MCF 10A (cell line): ENCODE data around the gene METAP1D. TPM values are rescaled to one million over a fixed set of nuclear protein-coding genes. Genes with fewer than 3 reads are reported as not detected.

Source experiments
- BruUV-seq: library from RNA; stranded (reverse); fragments of 400-500 nt; replicated peaks from 2 replicates; lab custom pipeline; 2021; lab: Mats Ljungman, UMichigan
- CTCF ChIA-PET: fragments of 300-600 bp; sonication (Branson Sonifier 250); formaldehyde crosslinking; extraction: SDS; loops from one replicate; lab custom pipeline; 2021; ENCODE audit warnings: antibody characterized with exemption, inconsistent platforms; lab: Yijun Ruan, JAX
- POLR2A ChIA-PET: fragments of 300-600, 350-650 bp; sonication (Branson Sonifier 250); formaldehyde crosslinking; extraction: SDS; loops from one replicate; lab custom pipeline; 2020; ENCODE audit warnings: antibody characterized with exemption, inconsistent platforms; lab: Yijun Ruan, JAX
- DNase-seq: peaks from one replicate; pipeline ENCODE4 v3.0.0-alpha.2; 2018; ENCODE audit not compliant: unreplicated experiment
- H3K27ac Mint-ChIP-seq: one replicate; pipeline ENCODE4 v1.8.0; 2022; ENCODE audit warnings: mild to moderate bottlenecking, low read depth, mixed read lengths; ENCODE audit not compliant: unreplicated experiment
- H3K27me3 Mint-ChIP-seq: one replicate; pipeline ENCODE4 v1.8.0; 2022; ENCODE audit warnings: mixed read lengths; ENCODE audit not compliant: insufficient read depth, unreplicated experiment
- H3K36me3 Mint-ChIP-seq: one replicate; pipeline ENCODE4 v1.8.0; 2022; ENCODE audit warnings: mild to moderate bottlenecking, moderate library complexity, mixed read lengths; ENCODE audit not compliant: insufficient read depth, unreplicated experiment
- H3K4me1 Mint-ChIP-seq: one replicate; pipeline ENCODE4 v1.8.0; 2022; ENCODE audit warnings: mixed read lengths; ENCODE audit not compliant: insufficient read depth, unreplicated experiment
- H3K4me3 Mint-ChIP-seq: one replicate; pipeline ENCODE4 v1.8.0; 2022; ENCODE audit warnings: mild to moderate bottlenecking, moderate library complexity, mixed read lengths; ENCODE audit not compliant: unreplicated experiment
- H3K9me3 Mint-ChIP-seq: one replicate; pipeline ENCODE4 v1.8.0; 2022; ENCODE audit warnings: mixed read lengths; ENCODE audit not compliant: unreplicated experiment
- CTCF ChIP-seq: fragments of 200-600 bp; IDR thresholded peaks from one replicate; pipeline ENCODE4 v1.8.0; 2022; ENCODE audit warnings: antibody characterized with exemption, mild to moderate bottlenecking; ENCODE audit not compliant: unreplicated experiment
- intact Hi-C: fragments of 100-400 bp; cut with micrococcal nuclease; formaldehyde crosslinking; loops from 2 replicates; pipeline ENCODE4 v1.14.1; 2022
- total RNA-seq: library from RNA; stranded (reverse); gene quantifications from 2 replicates; pipeline ENCODE4 v1.2.3, GENCODE V29; 2022

METAP1D gene
- total RNA-seq, 1 experiment from 2014 or later, result 9.3 TPM

- H3K4me1 Mint-ChIP-seq, result peaks cover 16% of the 10 kb centered on the region
- no peaks in the 10 kb centered on the region for H3K36me3 Mint-ChIP-seq
- no peak overlapping the region for H3K27ac Mint-ChIP-seq
- TF ChIP-seq CTCF, result no peak
- intact Hi-C loops, result loop anchor here (2.0 kb wide), 1 partner anchor 104 kb away; the partner anchor contains the start of gene DLX2
- ChIA-PET CTCF (interaction anchor here (0.5 to 0.7 kb wide), 3 partner anchors 22 to 405 kb away, joined by 3 to 4 read pairs (median 3); no protein-coding TSS in a partner anchor), POLR2A (interaction anchor here (0.7 to 2.6 kb wide), 10 partner anchors 8 to 558 kb away, joined by 3 to 22 read pairs (median 4); partner anchors contain the start of gene DLX2)
- H3K9me3 Mint-ChIP-seq, result no peaks in the 10 kb centered on the region
- no TSS peak for BruUV-seq
- H3K4me3 Mint-ChIP-seq, result peak overlapping the region; percentile 97
- no peaks in the 10 kb centered on the region for H3K27me3 Mint-ChIP-seq
- DNase-seq, result peak; percentile 14
Observed at GRCh38 chr2:171999161-171999560, 592 bp upstream of the METAP1D start.

- ChIA-PET POLR2A (interaction anchor here (0.6 to 2.6 kb wide), 16 partner anchors 8 to 314 kb away, joined by 3 to 22 read pairs (median 5); partner anchors contain the start of genes DLX1, DLX2, DYNC1I2 and HAT1), CTCF (interaction anchor here (0.5 to 0.8 kb wide), 2 partner anchors 13 to 96 kb away, joined by 3 to 5 read pairs; no protein-coding TSS in a partner anchor)
- Mint-ChIP-seq H3K4me3 (peak overlapping the region; percentile 97), H3K27me3 (no peaks in the 10 kb centered on the region), H3K27ac (peak overlapping the region; percentile 98), H3K9me3 (no peaks in the 10 kb centered on the region), H3K4me1 (peaks cover 16% of the 10 kb centered on the region), H3K36me3 (no peaks in the 10 kb centered on the region)
- DNase-seq, result no peak
- no peak for TF ChIP-seq CTCF
- intact Hi-C loops, result no loop called here
- BruUV-seq, result no TSS peak
Observed at GRCh38 chr2:172000696-172001361, 1.1 kb downstream of the METAP1D start.

GRCh38 chr2:172007372-172007771 is 7.6 kb downstream of the METAP1D start:
- TF ChIP-seq CTCF, result no peak
- Mint-ChIP-seq H3K4me3 (no peak overlapping the region), H3K27ac (no peak overlapping the region), H3K4me1 (peaks cover 24% of the 10 kb centered on the region), H3K9me3 (no peaks in the 10 kb centered on the region), H3K27me3 (no peaks in the 10 kb centered on the region), H3K36me3 (no peaks in the 10 kb centered on the region)
- ChIA-PET CTCF (no interaction called here), POLR2A (interaction anchor here (0.8 to 3.2 kb wide), 3 partner anchors 8 to 113 kb away, joined by 3 to 15 read pairs (median 4); partner anchors contain the start of genes METAP1D and SLC25A12)
- no TSS peak for BruUV-seq
- intact Hi-C loops, result no loop called here
- DNase-seq, result no peak

- no peaks in the 10 kb centered on the region for H3K27me3 Mint-ChIP-seq
- H3K36me3 Mint-ChIP-seq, result no peaks in the 10 kb centered on the region
- TF ChIP-seq CTCF, result no peak
- H3K4me1 Mint-ChIP-seq, result peaks cover 30% of the 10 kb centered on the region
- no TSS peak for BruUV-seq
- CTCF ChIA-PET, result interaction anchor here (0.8 to 0.9 kb wide), 3 partner anchors 63 to 411 kb away, joined by 3 to 4 read pairs (median 4); no protein-coding TSS in a partner anchor
- POLR2A ChIA-PET, result interaction anchor here (0.6 to 3.2 kb wide), 5 partner anchors 10 to 225 kb away, joined by 3 to 15 read pairs (median 3); partner anchors contain the start of gene METAP1D
- no peak for DNase-seq
- intact Hi-C loops, result no loop called here
- H3K4me3 Mint-ChIP-seq, result no peak overlapping the region
- H3K27ac Mint-ChIP-seq, result no peak overlapping the region
- no peaks in the 10 kb centered on the region for H3K9me3 Mint-ChIP-seq
Observed at GRCh38 chr2:172009823-172010222, 10.1 kb downstream of the METAP1D start.
